HCT116 (cell line): ENCODE measurements around the gene WDR62. TPM values are rescaled to one million over a fixed set of nuclear protein-coding genes. Genes with fewer than 3 reads are reported as not detected.

Experiments
- ATAC-seq: fragments of 200-7000 bp; cut with Tn5 transposase; 2 replicates; pipeline ENCODE4 v1.9.1; 2020; ENCODE audit warnings: mild to moderate bottlenecking, moderate library complexity
- BruUV-seq: library from RNA; stranded (reverse); fragments of 400-500 nt; replicated peaks from 2 replicates; lab custom pipeline; 2021; lab: Mats Ljungman, UMichigan
- CTCF ChIA-PET: fragments of 300-600 bp; sonication (Branson Sonifier 250); formaldehyde crosslinking; loops from one replicate; lab custom pipeline; 2021; ENCODE audit warnings: antibody characterized with exemption; lab: Charles Lee
- POLR2A ChIA-PET: fragments of 300-600, 350-600 bp; sonication (Branson Sonifier 250); formaldehyde crosslinking; loops from one replicate; lab custom pipeline; 2021; ENCODE audit warnings: antibody characterized with exemption; lab: Charles Lee
- RAD21 ChIA-PET, 2 experiments: fragments of 300-600 bp; sonication (Branson Sonifier 250); formaldehyde crosslinking; loops; one replicate each; lab custom pipeline; 2023; ENCODE audit warnings: low total read pairs in 2 of 2; ENCODE audit not compliant: uncharacterized antibody in 2 of 2, unreplicated experiment in 2 of 2, low non-redundant PET in 1 of 2; lab: Charles Lee
- DNase-seq: peaks from one replicate; pipeline ENCODE4 v3.0.0-alpha.2; 2010; ENCODE audit warnings: low read depth, low spot score
- H2AFZ ChIP-seq: fragments of 200-600 bp; shearing (Covaris generic), sonication (generic); 2 replicates; pipeline ENCODE4 v1.6.1; 2017; ENCODE audit warnings: low read depth, mixed run types, mixed read lengths, antibody characterized with exemption, low read length; ENCODE audit not compliant: poor library complexity, severe bottlenecking
- H3K27ac ChIP-seq: 2 replicates; pipeline ENCODE4 v1.5.1; 2012; ENCODE audit warnings: low read depth, low read length
- H3K27me3 ChIP-seq: fragments of 200-600 bp; sonication (generic); 2 replicates; pipeline ENCODE4 v1.6.1; 2016; ENCODE audit warnings: mixed run types, low read length, mixed read lengths; ENCODE audit not compliant: insufficient read depth
- H3K36me3 ChIP-seq, 2 experiments: fragments of 200-500 bp in 1 of 2; fragments of 200-600 bp in 1 of 2; sonication (Bioruptor generic) in 1 of 2; sonication (generic) in 1 of 2; 2 replicates each; pipeline versions ENCODE4 v1.5.1 to v1.6.1; 2014 to 2016; ENCODE audit warnings: low read length in 2 of 2, inconsistent platforms in 1 of 2, mixed read lengths in 1 of 2, mixed run types in 1 of 2; ENCODE audit not compliant: insufficient read depth in 2 of 2, control insufficient read depth in 1 of 2
- H3K4me1 ChIP-seq, 2 experiments: fragments of 200-600 bp in 1 of 2; sonication (generic) in 1 of 2; 2 replicates each; pipeline versions ENCODE4 v1.5.1 to v1.6.1; 2012 to 2017; ENCODE audit warnings: low read length in 2 of 2, inconsistent platforms in 1 of 2, mild to moderate bottlenecking in 1 of 2, mixed read lengths in 1 of 2, mixed run types in 1 of 2, moderate library complexity in 1 of 2; ENCODE audit not compliant: insufficient read depth in 2 of 2, control insufficient read depth in 1 of 2
- H3K4me2 ChIP-seq: fragments of 200-600 bp; sonication (generic); 2 replicates; pipeline ENCODE4 v1.6.1; 2017; ENCODE audit warnings: mixed run types, low read length, mixed read lengths
- H3K4me3 ChIP-seq, 2 experiments: fragments of 200-600 bp in 1 of 2; sonication (generic) in 1 of 2; replicated peaks in 1 of 2; 2 replicates each; pipeline ENCODE4 v1.5.1; 2011 to 2016; ENCODE audit warnings: low read length in 2 of 2, control low read depth in 1 of 2, low read depth in 1 of 2, mild to moderate bottlenecking in 1 of 2, mixed read lengths in 1 of 2, mixed run types in 1 of 2
- H3K79me2 ChIP-seq: fragments of 200-600 bp; sonication (generic); 2 replicates; pipeline ENCODE4 v1.6.1; 2017; ENCODE audit warnings: mild to moderate bottlenecking, mixed run types, low read length, moderate library complexity, mixed read lengths; ENCODE audit not compliant: insufficient read depth
- H3K9ac ChIP-seq: fragments of 200-600 bp; sonication (generic); 2 replicates; pipeline ENCODE4 v1.6.1; 2016; ENCODE audit warnings: low read length, mixed read lengths
- H3K9me2 ChIP-seq: fragments of 200-600 bp; sonication (generic), shearing (Covaris generic); 2 replicates; pipeline ENCODE4 v1.6.1; 2017; ENCODE audit warnings: mixed run types, mild to moderate bottlenecking, moderate library complexity; ENCODE audit not compliant: insufficient read depth
- H3K9me3 ChIP-seq, 2 experiments: fragments of 200-500 bp in 1 of 2; fragments of 200-600 bp in 1 of 2; sonication (Bioruptor generic) in 1 of 2; sonication (generic) in 1 of 2; 2 replicates each; pipeline ENCODE4 v1.6.1; 2014 to 2017; ENCODE audit warnings: low read length in 2 of 2, mixed read lengths in 2 of 2, inconsistent platforms in 1 of 2, low read depth in 1 of 2, mild to moderate bottlenecking in 1 of 2, mixed run types in 1 of 2, moderate library complexity in 1 of 2; ENCODE audit not compliant: control insufficient read depth in 1 of 2, insufficient read depth in 1 of 2
- H4K20me1 ChIP-seq: fragments of 200-600 bp; sonication (generic), shearing (Covaris generic); 2 replicates; pipeline ENCODE4 v1.6.1; 2017; ENCODE audit warnings: mixed run types, mild to moderate bottlenecking, moderate library complexity; ENCODE audit not compliant: insufficient read depth
- CBX3 ChIP-seq: IDR thresholded peaks from 2 replicates; pipeline ENCODE4 v1.6.1; 2012; ENCODE audit warnings: low read depth
- EGR1 ChIP-seq: IDR thresholded peaks from 2 replicates; pipeline ENCODE4 v1.6.1; 2012; ENCODE audit warnings: low read depth
- EZH2 ChIP-seq: fragments of 200-600 bp; sonication (generic); IDR thresholded peaks from 2 replicates; pipeline ENCODE4 v1.6.1; 2017; ENCODE audit warnings: antibody characterized with exemption, mixed run types
- EZH2phosphoT487 ChIP-seq: fragments of 200-600 bp; IDR thresholded peaks from 2 replicates; pipeline ENCODE4 v1.6.1; 2018; ENCODE audit warnings: antibody characterized with exemption, borderline replicate concordance
- JUND ChIP-seq: IDR thresholded peaks from 2 replicates; pipeline ENCODE4 v1.6.1; 2012
- MAX ChIP-seq: IDR thresholded peaks from 2 replicates; pipeline ENCODE4 v1.6.1; 2012
- POLR2A ChIP-seq: IDR thresholded peaks from 2 replicates; pipeline ENCODE4 v1.7.0; 2011; ENCODE audit warnings: borderline replicate concordance; ENCODE audit not compliant: insufficient read depth, insufficient read length; ENCODE audit errors: extremely low read depth
- RAD21 ChIP-seq: IDR thresholded peaks from 2 replicates; pipeline ENCODE4 v1.6.1; 2012; ENCODE audit warnings: low read depth, mild to moderate bottlenecking
- SIN3A ChIP-seq: IDR thresholded peaks from 2 replicates; pipeline ENCODE4 v1.6.1; 2012; ENCODE audit warnings: low read depth
- SP1 ChIP-seq: IDR thresholded peaks from 2 replicates; pipeline ENCODE4 v1.6.1; 2012; ENCODE audit warnings: low read depth
- SRF ChIP-seq: IDR thresholded peaks from 2 replicates; pipeline ENCODE4 v1.6.1; 2012; ENCODE audit warnings: low read depth
- TCF7L2 ChIP-seq: IDR thresholded peaks from 2 replicates; pipeline ENCODE4 v1.7.0; 2011; ENCODE audit warnings: borderline replicate concordance, inconsistent platforms; ENCODE audit not compliant: insufficient read depth, insufficient read length; ENCODE audit errors: extremely low read depth
- YY1 ChIP-seq: IDR thresholded peaks from 2 replicates; pipeline ENCODE4 v1.6.1; 2011; ENCODE audit warnings: low read length, low read depth, moderate library complexity, mild to moderate bottlenecking; ENCODE audit not compliant: insufficient replicate concordance; ENCODE audit errors: extremely low read depth
- ZFX ChIP-seq: fragments of 450-650 bp; IDR thresholded peaks from 2 replicates; pipeline ENCODE4 v1.6.1; 2017
- intact Hi-C: fragments of 100-400 bp; cut with micrococcal nuclease; formaldehyde crosslinking; loops from 2 replicates; pipeline ENCODE4 v1.10.0; 2022
- total RNA-seq: library from RNA; stranded (reverse); gene quantifications from one replicate; pipeline ENCODE4 v1.2.1, GENCODE V29; 2021; ENCODE audit not compliant: unreplicated experiment
- TF ChIP-seq, protein P1 (sequence below): IDR thresholded peaks from 2 replicates; pipeline ENCODE4 v1.6.1; 2011; ENCODE audit warnings: mild to moderate bottlenecking, low read length, moderate library complexity; ENCODE audit not compliant: insufficient replicate concordance; ENCODE audit errors: extremely low read depth
- TF ChIP-seq, protein P2 (sequence below): IDR thresholded peaks from 2 replicates; pipeline ENCODE4 v1.6.1; 2012; ENCODE audit warnings: low read depth
- TF ChIP-seq, protein P3 (sequence below): IDR thresholded peaks from 2 replicates; pipeline ENCODE4 v1.6.1; 2012
- TF ChIP-seq, protein P4 (sequence below), 3 experiments: fragments of 200-600 bp in 1 of 3; sonication (generic) in 1 of 3; IDR thresholded peaks in 2 of 3; conservative IDR thresholded peaks in 1 of 3; 2 replicates each; pipeline ENCODE4 v1.5.1; 2012 to 2017; ENCODE audit warnings: low read depth in 2 of 3, low read length in 2 of 3, antibody characterized with exemption in 1 of 3, borderline replicate concordance in 1 of 3, control low read depth in 1 of 3, mild to moderate bottlenecking in 1 of 3, mixed read lengths in 1 of 3, mixed run types in 1 of 3, moderate library complexity in 1 of 3; ENCODE audit not compliant: insufficient read depth in 1 of 3

WDR62 gene
- total RNA-seq, 1 experiment from 2014 or later = 17.0 TPM

DNA sequence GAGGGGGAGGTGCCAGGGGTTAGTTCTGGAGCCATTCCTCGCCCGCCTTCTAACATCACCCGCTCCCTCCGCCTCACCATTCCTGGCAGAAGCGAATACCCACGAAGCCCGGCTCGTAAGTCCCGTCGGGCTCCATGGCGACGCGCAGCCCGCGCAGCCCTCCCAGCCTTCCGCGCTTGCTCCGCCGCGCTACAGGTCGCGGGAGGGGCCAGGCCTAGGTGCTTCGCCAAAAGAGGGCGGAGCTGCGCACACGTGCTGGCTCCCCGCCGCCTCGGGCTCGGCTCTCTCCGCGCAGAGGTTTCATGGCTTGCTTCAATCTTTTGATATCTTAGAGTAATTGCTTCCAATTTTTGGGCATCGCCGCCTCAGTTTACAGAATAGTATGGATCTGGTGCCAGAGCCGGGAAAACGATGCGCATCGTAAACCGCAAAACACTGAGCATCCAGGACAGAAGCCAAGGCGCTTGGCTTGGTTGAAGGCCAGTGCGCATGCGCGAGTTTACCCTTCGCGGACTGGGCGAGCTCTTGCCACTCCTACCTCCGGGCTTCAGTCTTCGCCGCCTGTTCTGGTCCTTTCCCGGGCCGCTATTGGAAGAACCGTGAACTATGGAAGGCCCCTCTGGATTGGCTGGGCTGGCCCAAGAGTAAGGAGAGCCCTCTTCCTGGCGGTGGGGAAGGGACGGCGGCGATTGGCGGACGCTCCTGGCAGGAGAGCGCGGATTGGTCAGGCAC lies 60.2 kb downstream of the WDR62 start, which contains the start of gene POLR2I:
Gene POLR2I (minus strand): TSS at position 155 of the 732 bp plus-strand sequence. CDS start 19 bp downstream, at position 136.
- DNase-seq = peak; percentile 99
- Histone ChIP-seq H3K79me2 (peaks cover 28% of the 10 kb centered on the region), H2AFZ (no peak within 1 kb of the TSS), H3K4me1 (peaks cover 7 to 27% of the 10 kb centered on the region in 2 experiments; a peak in 3 of 4 replicates), H3K27ac (peak within 1 kb of the TSS; percentile 92), H3K4me3 (peak within 1 kb of the TSS; percentile 82 to 99), H4K20me1 (no peaks in the 10 kb centered on the region), H3K9me3 (no peaks in the 10 kb centered on the region), H3K9me2 (no peaks in the 10 kb centered on the region), H3K36me3 (peaks cover 14 to 19% of the 10 kb centered on the region in 2 experiments; a peak in 3 of 4 replicates), H3K4me2 (peak within 1 kb of the TSS; percentile 95), H3K9ac (peak within 1 kb of the TSS; percentile 86), H3K27me3 (no peaks in the 10 kb centered on the region)
- intact Hi-C loops = loop anchor here (5.0 to 10.0 kb wide), 2 partner anchors 43 to 110 kb away; partner anchors contain the start of gene SYNE4
- ChIA-PET RAD21 (interaction anchor here (0.6 to 1.2 kb wide), 4 partner anchors 55 to 295 kb away, joined by 3 to 4 read pairs (median 4); partner anchors contain the start of gene SYNE4 (in 1 of the 2)), POLR2A (interaction anchor here (0.6 to 1.5 kb wide), 11 partner anchors 11 to 375 kb away, joined by 3 to 19 read pairs (median 4); partner anchors contain the start of genes CAPNS1, THAP8, ZNF146 and ZNF565), CTCF (interaction anchor here (1.0 to 2.3 kb wide), 4 partner anchors 13 to 55 kb away, joined by 3 to 16 read pairs (median 4); no protein-coding TSS in a partner anchor)
- peak; percentile 92 for ATAC-seq
- no TSS peak for BruUV-seq
- TF ChIP-seq, protein P1, sequence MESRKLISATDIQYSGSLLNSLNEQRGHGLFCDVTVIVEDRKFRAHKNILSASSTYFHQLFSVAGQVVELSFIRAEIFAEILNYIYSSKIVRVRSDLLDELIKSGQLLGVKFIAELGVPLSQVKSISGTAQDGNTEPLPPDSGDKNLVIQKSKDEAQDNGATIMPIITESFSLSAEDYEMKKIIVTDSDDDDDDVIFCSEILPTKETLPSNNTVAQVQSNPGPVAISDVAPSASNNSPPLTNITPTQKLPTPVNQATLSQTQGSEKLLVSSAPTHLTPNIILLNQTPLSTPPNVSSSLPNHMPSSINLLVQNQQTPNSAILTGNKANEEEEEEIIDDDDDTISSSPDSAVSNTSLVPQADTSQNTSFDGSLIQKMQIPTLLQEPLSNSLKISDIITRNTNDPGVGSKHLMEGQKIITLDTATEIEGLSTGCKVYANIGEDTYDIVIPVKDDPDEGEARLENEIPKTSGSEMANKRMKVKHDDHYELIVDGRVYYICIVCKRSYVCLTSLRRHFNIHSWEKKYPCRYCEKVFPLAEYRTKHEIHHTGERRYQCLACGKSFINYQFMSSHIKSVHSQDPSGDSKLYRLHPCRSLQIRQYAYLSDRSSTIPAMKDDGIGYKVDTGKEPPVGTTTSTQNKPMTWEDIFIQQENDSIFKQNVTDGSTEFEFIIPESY = peak; percentile 73
- no peak for TF ChIP-seq EGR1
- TF ChIP-seq TCF7L2 = peak; percentile 55
- no peak for TF ChIP-seq EZH2phosphoT487
- peak; percentile 88 for TF ChIP-seq SP1
- TF ChIP-seq RAD21 = no peak
- TF ChIP-seq MAX = peak; percentile 100
- TF ChIP-seq EZH2 = no peak
- TF ChIP-seq, protein P2, sequence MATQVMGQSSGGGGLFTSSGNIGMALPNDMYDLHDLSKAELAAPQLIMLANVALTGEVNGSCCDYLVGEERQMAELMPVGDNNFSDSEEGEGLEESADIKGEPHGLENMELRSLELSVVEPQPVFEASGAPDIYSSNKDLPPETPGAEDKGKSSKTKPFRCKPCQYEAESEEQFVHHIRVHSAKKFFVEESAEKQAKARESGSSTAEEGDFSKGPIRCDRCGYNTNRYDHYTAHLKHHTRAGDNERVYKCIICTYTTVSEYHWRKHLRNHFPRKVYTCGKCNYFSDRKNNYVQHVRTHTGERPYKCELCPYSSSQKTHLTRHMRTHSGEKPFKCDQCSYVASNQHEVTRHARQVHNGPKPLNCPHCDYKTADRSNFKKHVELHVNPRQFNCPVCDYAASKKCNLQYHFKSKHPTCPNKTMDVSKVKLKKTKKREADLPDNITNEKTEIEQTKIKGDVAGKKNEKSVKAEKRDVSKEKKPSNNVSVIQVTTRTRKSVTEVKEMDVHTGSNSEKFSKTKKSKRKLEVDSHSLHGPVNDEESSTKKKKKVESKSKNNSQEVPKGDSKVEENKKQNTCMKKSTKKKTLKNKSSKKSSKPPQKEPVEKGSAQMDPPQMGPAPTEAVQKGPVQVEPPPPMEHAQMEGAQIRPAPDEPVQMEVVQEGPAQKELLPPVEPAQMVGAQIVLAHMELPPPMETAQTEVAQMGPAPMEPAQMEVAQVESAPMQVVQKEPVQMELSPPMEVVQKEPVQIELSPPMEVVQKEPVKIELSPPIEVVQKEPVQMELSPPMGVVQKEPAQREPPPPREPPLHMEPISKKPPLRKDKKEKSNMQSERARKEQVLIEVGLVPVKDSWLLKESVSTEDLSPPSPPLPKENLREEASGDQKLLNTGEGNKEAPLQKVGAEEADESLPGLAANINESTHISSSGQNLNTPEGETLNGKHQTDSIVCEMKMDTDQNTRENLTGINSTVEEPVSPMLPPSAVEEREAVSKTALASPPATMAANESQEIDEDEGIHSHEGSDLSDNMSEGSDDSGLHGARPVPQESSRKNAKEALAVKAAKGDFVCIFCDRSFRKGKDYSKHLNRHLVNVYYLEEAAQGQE = no peak
- TF ChIP-seq, protein P3, sequence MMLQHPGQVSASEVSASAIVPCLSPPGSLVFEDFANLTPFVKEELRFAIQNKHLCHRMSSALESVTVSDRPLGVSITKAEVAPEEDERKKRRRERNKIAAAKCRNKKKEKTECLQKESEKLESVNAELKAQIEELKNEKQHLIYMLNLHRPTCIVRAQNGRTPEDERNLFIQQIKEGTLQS = no peak
- TF ChIP-seq YY1 = peak; percentile 85
- no peak for TF ChIP-seq CBX3
- TF ChIP-seq POLR2A = peak; percentile 90
- no peak; the same call in 1 of the 2 replicates for TF ChIP-seq ZFX
- TF ChIP-seq JUND = no peak
- TF ChIP-seq SRF = no peak
- TF ChIP-seq SIN3A = peak; percentile 83
- TF ChIP-seq, protein P4, sequence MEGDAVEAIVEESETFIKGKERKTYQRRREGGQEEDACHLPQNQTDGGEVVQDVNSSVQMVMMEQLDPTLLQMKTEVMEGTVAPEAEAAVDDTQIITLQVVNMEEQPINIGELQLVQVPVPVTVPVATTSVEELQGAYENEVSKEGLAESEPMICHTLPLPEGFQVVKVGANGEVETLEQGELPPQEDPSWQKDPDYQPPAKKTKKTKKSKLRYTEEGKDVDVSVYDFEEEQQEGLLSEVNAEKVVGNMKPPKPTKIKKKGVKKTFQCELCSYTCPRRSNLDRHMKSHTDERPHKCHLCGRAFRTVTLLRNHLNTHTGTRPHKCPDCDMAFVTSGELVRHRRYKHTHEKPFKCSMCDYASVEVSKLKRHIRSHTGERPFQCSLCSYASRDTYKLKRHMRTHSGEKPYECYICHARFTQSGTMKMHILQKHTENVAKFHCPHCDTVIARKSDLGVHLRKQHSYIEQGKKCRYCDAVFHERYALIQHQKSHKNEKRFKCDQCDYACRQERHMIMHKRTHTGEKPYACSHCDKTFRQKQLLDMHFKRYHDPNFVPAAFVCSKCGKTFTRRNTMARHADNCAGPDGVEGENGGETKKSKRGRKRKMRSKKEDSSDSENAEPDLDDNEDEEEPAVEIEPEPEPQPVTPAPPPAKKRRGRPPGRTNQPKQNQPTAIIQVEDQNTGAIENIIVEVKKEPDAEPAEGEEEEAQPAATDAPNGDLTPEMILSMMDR (IDR thresholded peaks at IDR 0.05 in 2 of 3, conservative IDR thresholded peaks at IDR 0.05 in 1 of 3; ENCODE audit: borderline replicate concordance in 1 of 3, insufficient read depth in 1 of 3, low read depth in 2 of 3, low read length in 2 of 3) = no peak
